GM12891 (cell line): ENCODE data around the gene SERINC5.
"Not testable (repeated sequence)": the region's sequence is repeated elsewhere in the genome, so short reads cannot be mapped to it uniquely, and the experiment has no call there.

Experiments used
- DNase-seq: peaks from one replicate; pipeline ENCODE4 v3.0.0; 2011; ENCODE audit warnings: low spot score; ENCODE audit not compliant: insufficient read length
- FAIRE-seq: peaks from 2 replicates; lab custom pipeline; 2011; peaks lifted over from hg19 to GRCh38; lab: Jason Lieb, UNC
- PAX5 ChIP-seq: IDR thresholded peaks from 2 replicates; pipeline ENCODE4 v1.6.1; 2011; ENCODE audit warnings: low read length, moderate library complexity, mild to moderate bottlenecking; ENCODE audit not compliant: insufficient read depth, severe bottlenecking
- POLR2A ChIP-seq: IDR thresholded peaks from 2 replicates; pipeline ENCODE4 v1.6.1; 2011; ENCODE audit warnings: low read depth, low read length, control low read depth
- POLR2AphosphoS5 ChIP-seq: IDR thresholded peaks from 2 replicates; pipeline ENCODE4 v1.6.1; 2011; ENCODE audit warnings: low read depth, low read length, control low read depth
- POU2F2 ChIP-seq: IDR thresholded peaks from 2 replicates; pipeline ENCODE4 v1.6.1; 2011; ENCODE audit warnings: low read depth, mild to moderate bottlenecking, control low read depth, low read length, moderate library complexity
- SPI1 ChIP-seq: IDR thresholded peaks from 2 replicates; pipeline ENCODE4 v1.6.1; 2011; ENCODE audit warnings: low read depth, low read length, control low read depth
- TAF1 ChIP-seq: IDR thresholded peaks from 2 replicates; pipeline ENCODE4 v1.6.1; 2011; ENCODE audit warnings: low read depth, low read length, control low read depth

SERINC5 gene

GRCh38 chr5:80139466-80139972 lies 116.3 kb downstream of the SERINC5 start:
- DNase-seq (no peak), FAIRE-seq (no peak)
- no peak for TF ChIP-seq PAX5
- TF ChIP-seq POLR2A = no peak
- TF ChIP-seq TAF1 = no peak
- no peak for TF ChIP-seq POLR2AphosphoS5
- no peak for TF ChIP-seq POU2F2
- no peak for TF ChIP-seq SPI1

GRCh38 chr5:80138486-80138885 lies 117.4 kb downstream of the SERINC5 start:
- DNase-seq (no peak), FAIRE-seq (no peak)
- TF ChIP-seq PAX5 (no peak), POU2F2 (no peak), TAF1 (no peak), SPI1 (no peak)

- not testable (repeated sequence) for FAIRE-seq, DNase-seq
These were observed 119.0 kb downstream of the SERINC5 start for GRCh38 chr5:80136798-80137197.

GRCh38 chr5:80134876-80135275 lies 121.0 kb downstream of the SERINC5 start:
- no peak for FAIRE-seq
- TF ChIP-seq TAF1 (no peak), POLR2AphosphoS5 (no peak), PAX5 (no peak), POLR2A (no peak), SPI1 (no peak), POU2F2 (no peak)
- DNase-seq = no peak

- TF ChIP-seq POU2F2 = no peak
- no peak for TF ChIP-seq POLR2A
- no peak for TF ChIP-seq SPI1
- no peak for TF ChIP-seq PAX5
- no peak for TF ChIP-seq POLR2AphosphoS5
- no peak for FAIRE-seq
These were observed 126.7 kb downstream of the SERINC5 start for GRCh38 chr5:80129146-80129545.

GRCh38 chr5:80128141-80128540 lies 127.7 kb downstream of the SERINC5 start:
- TF ChIP-seq POU2F2 (no peak), POLR2AphosphoS5 (no peak), TAF1 (no peak), SPI1 (no peak), POLR2A (no peak), PAX5 (no peak)
- FAIRE-seq (no peak), DNase-seq (no peak)

More at GRCh38 chr5:80129146-80129545, 126.7 kb downstream of the SERINC5 start:
- DNase-seq = no peak

GRCh38 chr5:80127116-80127552 lies 128.7 kb downstream of the SERINC5 start:
- peak; percentile 51 for FAIRE-seq
- TF ChIP-seq SPI1 (peak; percentile 16; the same call in 1 of the 2 replicates), TAF1 (no peak), POLR2AphosphoS5 (no peak)

GRCh38 chr5:80125962-80126480 lies 129.8 kb downstream of the SERINC5 start:
- DNase-seq (no peak), FAIRE-seq (no peak)
- TF ChIP-seq POU2F2 (no peak), PAX5 (no peak), SPI1 (peak; percentile 97)

More at GRCh38 chr5:80127116-80127552, 128.7 kb downstream of the SERINC5 start:
- DNase-seq = no peak

- DNase-seq (no peak), FAIRE-seq (peak; percentile 92)
- peak; percentile 98 for TF ChIP-seq SPI1
- TF ChIP-seq POLR2AphosphoS5 = no peak
- 0 out of 2 replicates have a peak, but pooled peaks have one; percentile 38 for TF ChIP-seq POU2F2
- TF ChIP-seq TAF1 = no peak
- TF ChIP-seq PAX5 = no peak
- no peak for TF ChIP-seq POLR2A
These were observed 130.6 kb downstream of the SERINC5 start for GRCh38 chr5:80125022-80125961.
